ENCODE results near the gene SMAD2. TPM values are rescaled to one million over a fixed set of nuclear protein-coding genes. Genes with fewer than 3 reads are reported as not detected.

Gene SMAD2
- polyA plus RNA-seq, 1 experiment = 95.8 TPM

DNA sequence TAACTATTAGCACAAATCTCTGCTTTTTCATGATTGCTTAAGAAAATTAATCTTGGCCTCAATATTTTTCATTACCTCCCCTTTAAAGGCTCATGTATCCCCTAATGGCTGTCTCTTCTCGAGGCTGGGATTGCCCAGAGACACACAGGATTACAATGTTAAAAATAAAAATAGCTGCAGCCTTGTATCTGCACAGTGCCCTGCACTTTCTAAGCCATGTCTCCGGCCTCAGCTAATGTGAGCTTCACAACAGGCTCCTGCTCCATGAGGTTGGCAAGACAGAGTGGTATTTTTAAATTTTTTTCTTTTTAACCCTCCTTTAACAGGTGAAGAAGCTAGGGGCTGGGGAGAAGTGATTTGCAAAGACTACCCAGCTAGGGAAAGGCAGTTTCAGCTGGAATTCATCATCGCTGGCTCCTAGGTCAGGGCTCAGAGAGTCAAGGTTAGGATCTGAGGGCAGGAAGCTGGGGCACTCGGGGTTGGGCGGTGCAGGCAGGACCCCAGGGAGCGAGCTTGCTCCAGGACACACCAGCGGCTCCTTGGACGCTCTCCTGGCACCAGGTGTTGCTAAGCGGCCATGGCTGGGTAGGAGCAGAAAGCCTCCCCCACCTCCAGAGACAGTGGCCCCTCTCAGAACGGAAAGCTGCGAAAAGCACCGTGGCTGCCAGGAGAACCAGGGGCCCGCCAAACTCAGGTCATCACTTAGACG lies 135.6 kb downstream of the SMAD2 start:
- ChIA-PET POLR2A (no interaction called here), CTCF (interaction anchor here (0.7 kb wide), 1 partner anchor 46 kb away, joined by 3 read pairs; no protein-coding TSS in a partner anchor)
- TF ChIP-seq CTCF (IDR thresholded peaks at IDR 0.05; ENCODE audit: low read depth, low read length) = no peak
- no peak for DNase-seq (ENCODE audit: low read depth, low spot score)
- H3K27me3 ChIP-seq (ENCODE audit: control insufficient read depth, insufficient read depth, low read length) = peaks cover 17% of the 10 kb centered on the region
- H3K27ac ChIP-seq (ENCODE audit: low read depth, low read length) = no peak overlapping the region
- H3K9me3 ChIP-seq (ENCODE audit: control insufficient read depth, insufficient read depth, low read length) = no peaks in the 10 kb centered on the region
- H3K4me3 ChIP-seq (ENCODE audit: low read depth, low read length) = no peak overlapping the region

DNA sequence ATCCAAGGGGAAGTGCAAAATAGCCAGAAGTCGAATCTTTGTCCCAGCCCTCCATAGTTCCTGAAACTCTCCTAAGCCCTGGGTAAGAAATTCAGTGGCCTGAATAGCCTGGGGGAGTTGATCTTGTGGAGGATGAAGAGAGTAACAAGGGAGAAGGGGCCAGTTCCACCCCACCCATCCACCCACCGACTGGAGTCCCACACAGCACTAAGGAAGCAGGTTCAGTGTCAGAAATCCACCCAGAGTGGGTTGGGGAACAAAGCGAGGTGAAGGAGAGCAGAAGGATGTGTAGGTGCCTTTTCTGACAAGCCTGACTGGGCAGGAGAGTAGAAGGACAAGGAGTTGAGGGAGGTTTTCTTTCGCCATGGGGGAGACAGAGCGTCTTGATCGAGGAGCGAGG lies 136.8 kb downstream of the SMAD2 start:
- no peak for TF ChIP-seq CTCF (IDR thresholded peaks at IDR 0.05; ENCODE audit: low read depth, low read length)
- H3K27ac ChIP-seq (ENCODE audit: low read depth, low read length) = no peak overlapping the region
- CTCF ChIA-PET = no interaction called here
- DNase-seq (ENCODE audit: low read depth, low spot score) = no peak
- POLR2A ChIA-PET = no interaction called here
- no peaks in the 10 kb centered on the region for H3K9me3 ChIP-seq (ENCODE audit: control insufficient read depth, insufficient read depth, low read length)
- H3K27me3 ChIP-seq (ENCODE audit: control insufficient read depth, insufficient read depth, low read length) = peaks cover 14% of the 10 kb centered on the region
- H3K4me3 ChIP-seq (ENCODE audit: low read depth, low read length) = no peak overlapping the region

- no peak for DNase-seq (ENCODE audit: low read depth, low spot score)
- POLR2A ChIA-PET = no interaction called here
These were observed 138.9 kb downstream of the SMAD2 start for GRCh38 chr18:47791461-47791985.

DNA sequence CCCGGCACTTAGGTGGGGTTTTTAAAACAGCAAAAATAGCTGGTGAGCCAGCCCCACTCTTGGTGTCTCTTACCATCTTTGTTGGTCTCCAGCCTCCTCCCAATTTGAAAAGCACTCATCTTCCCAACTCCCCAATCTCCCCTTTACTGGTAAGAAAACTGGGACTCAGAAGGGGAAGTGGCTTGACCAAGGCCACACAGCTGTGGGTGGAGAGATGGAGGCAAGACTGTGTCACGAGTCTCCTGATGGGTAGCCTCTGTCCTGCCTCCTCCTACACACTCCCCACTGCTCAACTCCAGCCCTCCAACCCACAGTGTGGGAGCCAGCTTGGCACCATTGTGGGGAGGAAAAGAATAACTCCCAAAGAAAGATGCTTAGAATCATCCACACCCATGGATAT lies 140.4 kb downstream of the SMAD2 start:
- no peak overlapping the region for H3K4me3 ChIP-seq (ENCODE audit: low read depth, low read length)
- H3K27ac ChIP-seq (ENCODE audit: low read depth, low read length) = no peak overlapping the region
- no peaks in the 10 kb centered on the region for H3K9me3 ChIP-seq (ENCODE audit: control insufficient read depth, insufficient read depth, low read length)
- no peak for DNase-seq (ENCODE audit: low read depth, low spot score)
- ChIA-PET POLR2A (no interaction called here), CTCF (no interaction called here)
- peaks cover 7% of the 10 kb centered on the region for H3K27me3 ChIP-seq (ENCODE audit: control insufficient read depth, insufficient read depth, low read length)
- no peak for TF ChIP-seq CTCF (IDR thresholded peaks at IDR 0.05; ENCODE audit: low read depth, low read length)

More at GRCh38 chr18:47791461-47791985, 138.9 kb downstream of the SMAD2 start:
- Histone ChIP-seq H3K4me3 (ENCODE audit: low read depth, low read length) (no peak overlapping the region), H3K27me3 (ENCODE audit: control insufficient read depth, insufficient read depth, low read length) (peaks cover 7% of the 10 kb centered on the region), H3K9me3 (ENCODE audit: control insufficient read depth, insufficient read depth, low read length) (no peaks in the 10 kb centered on the region), H3K27ac (ENCODE audit: low read depth, low read length) (no peak overlapping the region)
- CTCF ChIA-PET = no interaction called here
- no peak for TF ChIP-seq CTCF (IDR thresholded peaks at IDR 0.05; ENCODE audit: low read depth, low read length)

- ChIA-PET POLR2A (no interaction called here), CTCF (interaction anchor here (0.9 kb wide), 1 partner anchor 40 kb away, joined by 3 read pairs; no protein-coding TSS in a partner anchor)
- Histone ChIP-seq H3K9me3 (ENCODE audit: control insufficient read depth, insufficient read depth, low read length) (no peaks in the 10 kb centered on the region), H3K4me3 (ENCODE audit: low read depth, low read length) (no peak overlapping the region), H3K27ac (ENCODE audit: low read depth, low read length) (no peak overlapping the region), H3K27me3 (ENCODE audit: control insufficient read depth, insufficient read depth, low read length) (peaks cover 4% of the 10 kb centered on the region)
- DNase-seq (ENCODE audit: low read depth, low spot score) = no peak
- TF ChIP-seq CTCF (IDR thresholded peaks at IDR 0.05; ENCODE audit: low read depth, low read length) = no peak
These were observed 141.8 kb downstream of the SMAD2 start for GRCh38 chr18:47788621-47789020.
